Erythroblast (primary cell): ENCODE data around the gene DDX55.

Experiments used
- GATA1 ChIP-seq: IDR thresholded peaks from 2 replicates; pipeline ENCODE4 v1.6.1; 2011; ENCODE audit warnings: low read depth, mild to moderate bottlenecking, control low read depth, low read length, moderate library complexity
- POLR2A ChIP-seq: IDR thresholded peaks from 2 replicates; pipeline ENCODE4 v1.6.1; 2011; ENCODE audit warnings: mild to moderate bottlenecking, low read length

- TF ChIP-seq POLR2A = peak; percentile 90
- TF ChIP-seq GATA1 = no peak
Observed at GRCh38 chr12:123601602-123602489, at the start of gene DDX55.
